Prostate gland (tissue), 2 donors: Measurements from ENCODE around the gene TBX3.

ENCODE experiments used
- POLR2A ChIP-seq: fragments of 450-650 bp; IDR thresholded peaks from one replicate; pipeline ENCODE4 v1.6.1; 2016; ENCODE audit warnings: antibody characterized with exemption, mild to moderate bottlenecking
- TF ChIP-seq, protein P1 (sequence below), 4 experiments: fragments of 200-600 bp in 2 of 4; fragments of 450-650 bp in 2 of 4; sonication (generic) in 2 of 4; IDR thresholded peaks; 1 replicate in 3 of 4; 2 replicates in 1 of 4; pipeline ENCODE4 v1.5.1; 2016 to 2019; ENCODE audit warnings: antibody characterized with exemption in 4 of 4, mild to moderate bottlenecking in 2 of 4, moderate library complexity in 2 of 4

- TF ChIP-seq, protein P1, sequence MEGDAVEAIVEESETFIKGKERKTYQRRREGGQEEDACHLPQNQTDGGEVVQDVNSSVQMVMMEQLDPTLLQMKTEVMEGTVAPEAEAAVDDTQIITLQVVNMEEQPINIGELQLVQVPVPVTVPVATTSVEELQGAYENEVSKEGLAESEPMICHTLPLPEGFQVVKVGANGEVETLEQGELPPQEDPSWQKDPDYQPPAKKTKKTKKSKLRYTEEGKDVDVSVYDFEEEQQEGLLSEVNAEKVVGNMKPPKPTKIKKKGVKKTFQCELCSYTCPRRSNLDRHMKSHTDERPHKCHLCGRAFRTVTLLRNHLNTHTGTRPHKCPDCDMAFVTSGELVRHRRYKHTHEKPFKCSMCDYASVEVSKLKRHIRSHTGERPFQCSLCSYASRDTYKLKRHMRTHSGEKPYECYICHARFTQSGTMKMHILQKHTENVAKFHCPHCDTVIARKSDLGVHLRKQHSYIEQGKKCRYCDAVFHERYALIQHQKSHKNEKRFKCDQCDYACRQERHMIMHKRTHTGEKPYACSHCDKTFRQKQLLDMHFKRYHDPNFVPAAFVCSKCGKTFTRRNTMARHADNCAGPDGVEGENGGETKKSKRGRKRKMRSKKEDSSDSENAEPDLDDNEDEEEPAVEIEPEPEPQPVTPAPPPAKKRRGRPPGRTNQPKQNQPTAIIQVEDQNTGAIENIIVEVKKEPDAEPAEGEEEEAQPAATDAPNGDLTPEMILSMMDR (IDR thresholded peaks at IDR 0.05) = peak in 3 of 4 experiments; percentile 77 to 99 (median 83)
- TF ChIP-seq POLR2A = peak; percentile 97
Measured at GRCh38 chr12:114684098-114684869, at the start of gene TBX3.
